GM21390 (cell line): Measurements from ENCODE around the gene SIPA1.
"Not testable (repeated sequence)": the region's sequence is repeated elsewhere in the genome, so short reads cannot be mapped to it uniquely, and the experiment has no call there.

Experiments
- ATAC-seq: cut with Tn5 transposase; IDR thresholded peaks from one replicate; pipeline ENCODE4 v1.9.1; 2021; ENCODE audit not compliant: unreplicated experiment

The SIPA1 gene

GRCh38 chr11:65623852-65624616 lies 13.9 kb upstream of the SIPA1 start:
- ATAC-seq = no peak

- ATAC-seq = no peak
Observed at GRCh38 chr11:65624931-65625627, 12.8 kb upstream of the SIPA1 start.

GRCh38 chr11:65625628-65626342 lies 12.1 kb upstream of the SIPA1 start:
- ATAC-seq = no peak

GRCh38 chr11:65627202-65627601 lies 10.7 kb upstream of the SIPA1 start:
- ATAC-seq = no peak

GRCh38 chr11:65629579-65629978 lies 8.3 kb upstream of the SIPA1 start:
- ATAC-seq = no peak

- no peak for ATAC-seq
Observed at GRCh38 chr11:65630215-65630614, 7.7 kb upstream of the SIPA1 start.

- ATAC-seq = no peak
Observed at GRCh38 chr11:65633390-65634108, 4.4 kb upstream of the SIPA1 start.

GRCh38 chr11:65634109-65634436 lies 3.8 kb upstream of the SIPA1 start:
- ATAC-seq = no peak

GRCh38 chr11:65634440-65634839 lies 3.5 kb upstream of the SIPA1 start:
- ATAC-seq = no peak

- no peak for ATAC-seq
Observed at GRCh38 chr11:65634905-65635731, 2.8 kb upstream of the SIPA1 start.

- no peak for ATAC-seq
Observed at GRCh38 chr11:65636108-65637031, 1.5 kb upstream of the SIPA1 start.

- ATAC-seq = no peak
Observed at GRCh38 chr11:65637032-65637557, 806 bp upstream of the SIPA1 start.

- not testable (repeated sequence) for ATAC-seq
Observed at GRCh38 chr11:65639228-65639597, 1.3 kb downstream of the SIPA1 start.

- peak; percentile 28 for ATAC-seq
Observed at GRCh38 chr11:65639623-65640482, 2.0 kb downstream of the SIPA1 start.

GRCh38 chr11:65640483-65641296 lies 2.8 kb downstream of the SIPA1 start:
- ATAC-seq = no peak

- ATAC-seq = no peak
Observed at GRCh38 chr11:65641297-65642013, 3.6 kb downstream of the SIPA1 start.
